SK-N-SH (cell line): Measurements from ENCODE around the gene HRK.

Experiments
- CHD2 ChIP-seq: fragments of 150-350 bp; IDR thresholded peaks from 2 replicates; pipeline ENCODE4 v1.6.1; 2018; ENCODE audit warnings: low read length; ENCODE audit not compliant: partially characterized antibody
- JUND ChIP-seq: IDR thresholded peaks from 2 replicates; pipeline ENCODE4 v1.4.0; 2012
- MXI1 ChIP-seq: IDR thresholded peaks from 2 replicates; pipeline ENCODE4 v1.6.1; 2012; ENCODE audit warnings: mild to moderate bottlenecking, low read depth, low read length, improper control_type of control experiment
- POLR2AphosphoS5 ChIP-seq: IDR thresholded peaks from 2 replicates; pipeline ENCODE4 v1.6.1; 2012; ENCODE audit warnings: low read depth, low read length
- RAD21 ChIP-seq: IDR thresholded peaks from 2 replicates; pipeline ENCODE4 v1.6.1; 2012; ENCODE audit warnings: mild to moderate bottlenecking, low read length
- TF ChIP-seq, protein P1 (sequence below): fragments of 200-600 bp; sonication (generic); IDR thresholded peaks from 2 replicates; pipeline ENCODE4 v1.6.1; 2017; ENCODE audit warnings: antibody characterized with exemption, mild to moderate bottlenecking, moderate library complexity
- TF ChIP-seq, protein P2 (sequence below): IDR thresholded peaks from 2 replicates; pipeline ENCODE4 v1.4.0; 2012; ENCODE audit warnings: low read depth, borderline replicate concordance
- TF ChIP-seq, protein P3 (sequence below): fragments of 150-350 bp; IDR thresholded peaks from 2 replicates; pipeline ENCODE4 v1.6.1; 2017; ENCODE audit warnings: antibody characterized with exemption, low read length, low read depth, borderline replicate concordance

DNA sequence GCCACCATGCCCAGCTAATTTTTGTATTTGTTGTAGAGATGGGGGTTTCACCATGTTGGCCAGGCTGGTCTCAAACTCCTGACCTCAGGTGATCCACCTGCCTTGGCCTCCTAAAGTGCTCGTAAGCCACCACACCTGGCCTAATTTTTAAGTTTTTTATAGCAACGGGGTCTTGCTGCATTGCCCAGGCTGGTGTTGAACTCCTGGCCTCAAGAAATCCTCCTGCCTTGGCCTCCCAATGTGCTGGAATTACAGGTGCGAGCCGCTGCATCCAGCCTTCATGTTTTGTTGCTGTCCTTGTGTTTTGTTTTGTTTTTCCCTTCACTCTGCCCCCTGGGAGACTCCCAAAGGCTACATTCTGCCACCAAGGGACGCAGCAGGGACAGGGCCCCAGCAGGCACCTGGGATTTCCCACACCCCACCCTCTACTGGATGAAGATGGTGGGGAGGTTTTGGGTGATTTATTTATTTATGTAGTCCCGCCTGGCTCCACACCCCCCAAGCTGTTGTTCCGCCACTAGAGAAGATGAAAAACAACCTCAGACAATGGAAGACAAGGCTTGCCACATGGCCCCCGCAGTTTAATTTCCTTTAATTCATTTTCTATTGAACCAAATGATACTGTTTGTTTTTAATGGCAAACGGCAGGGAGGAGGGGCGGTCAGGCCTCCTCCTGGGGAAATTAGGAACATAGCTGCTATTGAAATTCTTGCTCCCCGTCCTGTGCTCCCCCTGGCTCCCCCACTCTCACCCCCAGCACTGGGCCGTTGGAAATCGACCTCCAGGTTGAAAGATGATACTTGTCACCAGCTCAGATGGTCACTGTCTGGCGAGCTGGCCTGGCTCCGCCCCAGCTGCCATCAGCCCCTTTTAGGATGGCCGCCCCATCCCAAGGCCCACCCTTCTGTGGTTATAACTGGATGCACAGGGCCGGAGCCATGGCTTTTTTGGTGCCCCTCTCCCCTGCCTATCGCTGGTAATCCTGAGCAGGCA, 72.8 kb downstream of the HRK start:
- TF ChIP-seq, protein P1, sequence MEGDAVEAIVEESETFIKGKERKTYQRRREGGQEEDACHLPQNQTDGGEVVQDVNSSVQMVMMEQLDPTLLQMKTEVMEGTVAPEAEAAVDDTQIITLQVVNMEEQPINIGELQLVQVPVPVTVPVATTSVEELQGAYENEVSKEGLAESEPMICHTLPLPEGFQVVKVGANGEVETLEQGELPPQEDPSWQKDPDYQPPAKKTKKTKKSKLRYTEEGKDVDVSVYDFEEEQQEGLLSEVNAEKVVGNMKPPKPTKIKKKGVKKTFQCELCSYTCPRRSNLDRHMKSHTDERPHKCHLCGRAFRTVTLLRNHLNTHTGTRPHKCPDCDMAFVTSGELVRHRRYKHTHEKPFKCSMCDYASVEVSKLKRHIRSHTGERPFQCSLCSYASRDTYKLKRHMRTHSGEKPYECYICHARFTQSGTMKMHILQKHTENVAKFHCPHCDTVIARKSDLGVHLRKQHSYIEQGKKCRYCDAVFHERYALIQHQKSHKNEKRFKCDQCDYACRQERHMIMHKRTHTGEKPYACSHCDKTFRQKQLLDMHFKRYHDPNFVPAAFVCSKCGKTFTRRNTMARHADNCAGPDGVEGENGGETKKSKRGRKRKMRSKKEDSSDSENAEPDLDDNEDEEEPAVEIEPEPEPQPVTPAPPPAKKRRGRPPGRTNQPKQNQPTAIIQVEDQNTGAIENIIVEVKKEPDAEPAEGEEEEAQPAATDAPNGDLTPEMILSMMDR, result no peak
- TF ChIP-seq MXI1 (no peak), CHD2 (no peak), JUND (no peak), POLR2AphosphoS5 (no peak), RAD21 (no peak)
- TF ChIP-seq, protein P2, sequence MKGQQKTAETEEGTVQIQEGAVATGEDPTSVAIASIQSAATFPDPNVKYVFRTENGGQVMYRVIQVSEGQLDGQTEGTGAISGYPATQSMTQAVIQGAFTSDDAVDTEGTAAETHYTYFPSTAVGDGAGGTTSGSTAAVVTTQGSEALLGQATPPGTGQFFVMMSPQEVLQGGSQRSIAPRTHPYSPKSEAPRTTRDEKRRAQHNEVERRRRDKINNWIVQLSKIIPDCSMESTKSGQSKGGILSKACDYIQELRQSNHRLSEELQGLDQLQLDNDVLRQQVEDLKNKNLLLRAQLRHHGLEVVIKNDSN, result no peak
- TF ChIP-seq, protein P3, sequence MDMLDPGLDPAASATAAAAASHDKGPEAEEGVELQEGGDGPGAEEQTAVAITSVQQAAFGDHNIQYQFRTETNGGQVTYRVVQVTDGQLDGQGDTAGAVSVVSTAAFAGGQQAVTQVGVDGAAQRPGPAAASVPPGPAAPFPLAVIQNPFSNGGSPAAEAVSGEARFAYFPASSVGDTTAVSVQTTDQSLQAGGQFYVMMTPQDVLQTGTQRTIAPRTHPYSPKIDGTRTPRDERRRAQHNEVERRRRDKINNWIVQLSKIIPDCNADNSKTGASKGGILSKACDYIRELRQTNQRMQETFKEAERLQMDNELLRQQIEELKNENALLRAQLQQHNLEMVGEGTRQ, result no peak
